Esophagus muscularis mucosa (tissue), 3 donors: Measurements from ENCODE around the gene MIGA2.

Source experiments
- POLR2A ChIP-seq: fragments of 450-650 bp; IDR thresholded peaks from one replicate; pipeline ENCODE4 v1.6.1; 2017; ENCODE audit warnings: antibody characterized with exemption, moderate library complexity, mild to moderate bottlenecking, low read depth
- POLR2AphosphoS5 ChIP-seq, 2 donors: sonication (generic); formaldehyde crosslinking; IDR thresholded peaks; one replicate each; pipeline ENCODE4 v1.6.1; 2017; ENCODE audit warnings: antibody characterized with exemption in 2 of 2
- TF ChIP-seq, protein P1 (sequence below), 3 experiments: fragments of 200-600 bp in 2 of 3; fragments of 450-650 bp in 1 of 3; sonication (generic) in 2 of 3; IDR thresholded peaks; one replicate each; pipeline ENCODE4 v1.5.1; 2017 to 2019; ENCODE audit warnings: antibody characterized with exemption in 3 of 3, mild to moderate bottlenecking in 2 of 3, moderate library complexity in 1 of 3

- TF ChIP-seq POLR2AphosphoS5 (IDR thresholded peaks at IDR 0.05) (no peak), POLR2A (no peak)
- TF ChIP-seq, protein P1, sequence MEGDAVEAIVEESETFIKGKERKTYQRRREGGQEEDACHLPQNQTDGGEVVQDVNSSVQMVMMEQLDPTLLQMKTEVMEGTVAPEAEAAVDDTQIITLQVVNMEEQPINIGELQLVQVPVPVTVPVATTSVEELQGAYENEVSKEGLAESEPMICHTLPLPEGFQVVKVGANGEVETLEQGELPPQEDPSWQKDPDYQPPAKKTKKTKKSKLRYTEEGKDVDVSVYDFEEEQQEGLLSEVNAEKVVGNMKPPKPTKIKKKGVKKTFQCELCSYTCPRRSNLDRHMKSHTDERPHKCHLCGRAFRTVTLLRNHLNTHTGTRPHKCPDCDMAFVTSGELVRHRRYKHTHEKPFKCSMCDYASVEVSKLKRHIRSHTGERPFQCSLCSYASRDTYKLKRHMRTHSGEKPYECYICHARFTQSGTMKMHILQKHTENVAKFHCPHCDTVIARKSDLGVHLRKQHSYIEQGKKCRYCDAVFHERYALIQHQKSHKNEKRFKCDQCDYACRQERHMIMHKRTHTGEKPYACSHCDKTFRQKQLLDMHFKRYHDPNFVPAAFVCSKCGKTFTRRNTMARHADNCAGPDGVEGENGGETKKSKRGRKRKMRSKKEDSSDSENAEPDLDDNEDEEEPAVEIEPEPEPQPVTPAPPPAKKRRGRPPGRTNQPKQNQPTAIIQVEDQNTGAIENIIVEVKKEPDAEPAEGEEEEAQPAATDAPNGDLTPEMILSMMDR (IDR thresholded peaks at IDR 0.05) = no peak
Measured at GRCh38 chr9:129040113-129040643, 3.8 kb downstream of the MIGA2 start.
